K562 (cell line): ENCODE measurements around the gene F2RL2. TPM values are rescaled to one million over a fixed set of nuclear protein-coding genes. Genes with fewer than 3 reads are reported as not detected.

Experiments
- ATAC-seq: fragments of 200-7000 bp; cut with Tn5 transposase; 3 replicates; pipeline ENCODE4 v1.9.1; 2020; ENCODE audit warnings: moderate library complexity
- BruUV-seq: library from RNA; stranded (reverse); fragments of 400-500 nt; replicated peaks from 2 replicates; lab custom pipeline; 2021; lab: Mats Ljungman, UMichigan
- CTCF ChIA-PET: fragments of 300-600 bp; formaldehyde crosslinking; extraction: SDS; loops from one replicate; lab custom pipeline; 2021; ENCODE audit warnings: low intra/inter-chr PET ratio; lab: Yijun Ruan, JAX
- POLR2A ChIA-PET: fragments of 300-600, 350-650 bp; sonication (Branson Sonifier 250); formaldehyde crosslinking; extraction: SDS; loops from one replicate; lab custom pipeline; 2021; ENCODE audit warnings: antibody characterized with exemption, inconsistent platforms; lab: Yijun Ruan, JAX
- DNase-seq, 4 experiments: peaks; one replicate each; pipeline versions ENCODE4 v3.0.0 to v3.0.0-alpha.2; 2011 to 2018; ENCODE audit warnings: low spot score in 3 of 4, mixed read lengths in 3 of 4; ENCODE audit errors: extremely low read depth in 1 of 4
- FAIRE-seq: peaks from 2 replicates; lab custom pipeline; 2011; peaks lifted over from hg19 to GRCh38; lab: Jason Lieb, UNC
- H2AFZ ChIP-seq: 2 replicates; pipeline ENCODE4 v1.6.0; 2011; ENCODE audit warnings: low read depth, low read length, control low read depth, inconsistent platforms
- H3K27ac ChIP-seq: fragments of 200-600 bp; 3 replicates; pipeline ENCODE4 v1.8.0; 2011; ENCODE audit warnings: low read depth, mild to moderate bottlenecking, control low read depth, inconsistent platforms, low read length, moderate library complexity, mixed read lengths; ENCODE audit errors: extremely low read depth
- H3K27me3 ChIP-seq, 2 experiments: fragments of 300-600 bp in 1 of 2; 2 replicates in 1 of 2; 3 replicates in 1 of 2; pipeline versions ENCODE4 v1.6.0 to v1.8.0; 2011; ENCODE audit warnings: inconsistent platforms in 2 of 2, low read length in 2 of 2, mild to moderate bottlenecking in 1 of 2, mixed read lengths in 1 of 2, moderate library complexity in 1 of 2; ENCODE audit not compliant: control insufficient read depth in 2 of 2, insufficient read depth in 2 of 2
- H3K36me3 ChIP-seq: fragments of 300-600 bp; 3 replicates; pipeline ENCODE4 v1.8.0; 2011; ENCODE audit warnings: mild to moderate bottlenecking, low read length, inconsistent platforms; ENCODE audit not compliant: control insufficient read depth, insufficient read depth
- H3K4me1 ChIP-seq, 2 experiments: fragments of 200-600 bp in 1 of 2; replicated peaks in 1 of 2; 2 replicates in 1 of 2; 3 replicates in 1 of 2; pipeline versions ENCODE4 v1.5.1 to v1.8.0; 2011; ENCODE audit warnings: inconsistent platforms in 2 of 2, low read length in 2 of 2, mild to moderate bottlenecking in 1 of 2, mixed read lengths in 1 of 2, moderate library complexity in 1 of 2; ENCODE audit not compliant: control insufficient read depth in 2 of 2, insufficient read depth in 2 of 2
- H3K4me2 ChIP-seq: 2 replicates; pipeline ENCODE4 v1.6.1; 2011; ENCODE audit warnings: low read length, control low read depth, inconsistent platforms, mixed read lengths; ENCODE audit not compliant: insufficient read depth
- H3K4me3 ChIP-seq: fragments of 200-600 bp; sonication (generic), shearing (Covaris generic); 2 replicates; pipeline ENCODE4 v1.5.1; 2016; ENCODE audit warnings: control low read depth, inconsistent platforms
- H3K79me2 ChIP-seq: fragments of 200-600 bp; 3 replicates; pipeline ENCODE4 v1.8.0; 2011; ENCODE audit warnings: low read length, inconsistent platforms; ENCODE audit not compliant: control insufficient read depth, insufficient read depth
- H3K9ac ChIP-seq, 2 experiments: 2 replicates each; pipeline versions ENCODE4 v1.6.0 to v1.6.1; 2011; ENCODE audit warnings: low read depth in 2 of 2, low read length in 2 of 2, control low read depth in 1 of 2, inconsistent platforms in 1 of 2, mild to moderate bottlenecking in 1 of 2, mixed read lengths in 1 of 2; ENCODE audit not compliant: insufficient read depth in 1 of 2
- H3K9me1 ChIP-seq: one replicate; pipeline ENCODE4 v1.6.0; 2011; ENCODE audit warnings: inconsistent platforms, mild to moderate bottlenecking, low read length, moderate library complexity; ENCODE audit not compliant: control insufficient read depth, insufficient read depth
- H3K9me3 ChIP-seq: replicated peaks from 2 replicates; pipeline ENCODE4 v1.5.1; 2011; ENCODE audit warnings: low read depth, low read length, inconsistent platforms; ENCODE audit not compliant: control insufficient read depth, insufficient read depth
- H4K20me1 ChIP-seq: replicated peaks from 2 replicates; pipeline ENCODE4 v1.6.1; 2011; ENCODE audit warnings: low read length, inconsistent platforms, mixed read lengths; ENCODE audit not compliant: control insufficient read depth, insufficient read depth
- CC2D1A ChIP-seq: fragments of 450-650 bp; IDR thresholded peaks from 2 replicates; pipeline ENCODE4 v1.6.1; 2017; ENCODE audit warnings: mild to moderate bottlenecking
- CGGBP1 ChIP-seq: fragments of 250-450 bp; sonication (Bioruptor Pico); IDR thresholded peaks from 2 replicates; pipeline ENCODE4 v1.9.0; 2021; ENCODE audit warnings: mild to moderate bottlenecking
- ESRRB ChIP-seq: fragments of 250-450 bp; sonication (Bioruptor Pico); IDR thresholded peaks from 2 replicates; pipeline ENCODE4 v1.5.0; 2020; ENCODE audit warnings: mild to moderate bottlenecking, moderate library complexity, borderline replicate concordance
- HMBOX1 ChIP-seq: sonication (generic); IDR thresholded peaks from 2 replicates; pipeline ENCODE4 v1.6.1; 2016
- MAZ ChIP-seq, 2 experiments: fragments of 450-650 bp in 1 of 2; sonication (generic) in 1 of 2; formaldehyde crosslinking; IDR thresholded peaks in 1 of 2; conservative IDR thresholded peaks in 1 of 2; 2 replicates each; pipeline versions ENCODE4 v1.4.0 to v1.5.0; 2020; ENCODE audit warnings: mild to moderate bottlenecking in 1 of 2, missing genetic modification reagents in 1 of 2
- MTF1 ChIP-seq: fragments of 250-450 bp; sonication (Bioruptor Pico); IDR thresholded peaks from 2 replicates; pipeline ENCODE4 v1.9.0; 2021; ENCODE audit warnings: moderate library complexity, mild to moderate bottlenecking, inconsistent platforms, borderline replicate concordance
- PPARD ChIP-seq: fragments of 250-450 bp; sonication (Bioruptor Pico); IDR thresholded peaks from 2 replicates; pipeline ENCODE4 v1.8.0; 2022; ENCODE audit warnings: inconsistent platforms, mild to moderate bottlenecking, moderate library complexity
- RB1 ChIP-seq: fragments of 450-650 bp; IDR thresholded peaks from 2 replicates; pipeline ENCODE4 v1.6.1; 2017; ENCODE audit warnings: low read depth, mild to moderate bottlenecking
- TGIF2 ChIP-seq: sonication (generic); formaldehyde crosslinking; IDR thresholded peaks from 2 replicates; pipeline ENCODE4 v1.8.1; 2022; ENCODE audit warnings: mild to moderate bottlenecking, missing genetic modification reagents, moderate library complexity
- YBX1 ChIP-seq: fragments of 450-650 bp; IDR thresholded peaks from 2 replicates; pipeline ENCODE4 v1.7.1; 2016; ENCODE audit warnings: mild to moderate bottlenecking
- ZNF217 ChIP-seq: sonication (generic); formaldehyde crosslinking; IDR thresholded peaks from 2 replicates; pipeline ENCODE4 v1.8.0; 2022; ENCODE audit warnings: mild to moderate bottlenecking, missing genetic modification reagents
- ZNF274 ChIP-seq: IDR thresholded peaks from 2 replicates; pipeline ENCODE4 v1.6.1; 2011; ENCODE audit warnings: low read depth, mild to moderate bottlenecking, low read length, moderate library complexity, borderline replicate concordance
- ZNF282 ChIP-seq: sonication (generic); formaldehyde crosslinking; IDR thresholded peaks from 2 replicates; pipeline ENCODE4 v1.8.1; 2023; ENCODE audit warnings: missing genetic modification reagents
- ZNF75A ChIP-seq: fragments of 450-650 bp; formaldehyde crosslinking; IDR thresholded peaks from 2 replicates; pipeline ENCODE4 v1.4.0; 2020; ENCODE audit warnings: mild to moderate bottlenecking
- WGBS: fragments of 100-300 bp; shearing (Covaris generic); methylation state at CpG from one replicate; pipeline ENCODE4 v1.1.6; 2016; ENCODE audit warnings: low coverage, mixed read lengths; ENCODE audit not compliant: insufficient coverage; ENCODE audit errors: missing lambda C conversion rate; 5-methylcytosine and 5-hydroxymethylcytosine counted together
- in situ Hi-C: fragments of 300-500 bp; cut with MboI; formaldehyde crosslinking; loops from 4 replicates; pipeline ENCODE4 v1.15.0; 2018; ENCODE audit warnings: inconsistent platforms, mixed read lengths
- intact Hi-C: fragments of 100-400 bp; cut with micrococcal nuclease; formaldehyde crosslinking; loops from 2 replicates; pipeline ENCODE4 v1.14.2; 2022
- polyA plus RNA-seq, 8 experiments: library from polyadenylated mRNA; depleted of rRNA in 4 of 8; stranded (reverse) in 5 of 8; unstranded in 3 of 8; fragments of >200 nt; fragmentation: Nextera tagmentation in 2 of 8; fragmentation: Illumina TruSeq in 1 of 8; extraction: Ambion mirVana in 2 of 8; extraction: Trizol in 1 of 8; gene quantifications; 2 replicates each; pipeline versions ENCODE4 v1.2.1 to v1.2.3, GENCODE V29; 2011 to 2014; ENCODE audit warnings: inconsistent platforms in 1 of 8, missing spikeins in 1 of 8
- total RNA-seq, 7 experiments: library from RNA; depleted of rRNA in 6 of 7; stranded (reverse); fragments of >200 nt in 6 of 7; fragmentation: Illumina TruSeq in 2 of 7; extraction: Trizol in 2 of 7; gene quantifications; 2 replicates each; pipeline versions ENCODE4 v1.2.1 to v1.2.3, GENCODE V29; 2011 to 2021; ENCODE audit warnings: low replicate concordance in 1 of 7

The F2RL2 gene
- total and polyA plus RNA-seq, 9 of the 15 experiments (the other 6 are each of a cell fraction or from before 2014, with no cell fraction given): 0.03 to 0.12 (median 0.06) TPM; not detected in 3

GRCh38 chr5:76576996-76577395 is 46.2 kb downstream of the F2RL2 start:
- no peak overlapping the region for H3K27ac ChIP-seq
- no peaks in the 10 kb centered on the region for H3K27me3 ChIP-seq
- intact Hi-C loops: no loop called here
- DNase-seq (no peak), FAIRE-seq (no peak), ATAC-seq (no peak)
- no TSS peak for BruUV-seq
- H3K4me1 ChIP-seq: peaks cover 0 to 1% of the 10 kb centered on the region in 2 experiments; a peak in 1 of 5 replicates
- no peak overlapping the region for H3K4me3 ChIP-seq
- ChIA-PET POLR2A (interaction anchor here (1.4 kb wide), 1 partner anchor 12 kb away, joined by 3 read pairs; no protein-coding TSS in a partner anchor), CTCF (no interaction called here)
- H3K9me3 ChIP-seq: no peaks in the 10 kb centered on the region
- no peaks in the 10 kb centered on the region; the same call in 2 of the 3 replicates for H3K36me3 ChIP-seq
- H3K4me2 ChIP-seq: no peak overlapping the region
- H3K79me2 ChIP-seq: no peaks in the 10 kb centered on the region
- H3K9me1 ChIP-seq: no peaks in the 10 kb centered on the region
- no peak overlapping the region for H2AFZ ChIP-seq
- 0 out of 2 replicates have a peak, but pooled peaks have one; percentile 19 for TF ChIP-seq HMBOX1
- no peak for TF ChIP-seq TGIF2 (CRISPR knock-in tag)
- in situ Hi-C loops: no loop called here
- no peak overlapping the region for H3K9ac ChIP-seq
- WGBS: 79% methylated on average over 4 of the region's 4 CpGs
- H4K20me1 ChIP-seq: no peaks in the 10 kb centered on the region

GRCh38 chr5:76576450-76576849 is 46.8 kb downstream of the F2RL2 start:
- no peaks in the 10 kb centered on the region for H3K9me1 ChIP-seq
- CTCF ChIA-PET: no interaction called here
- no peak overlapping the region for H3K27ac ChIP-seq
- FAIRE-seq (no peak), DNase-seq (no peak), ATAC-seq (no peak)
- intact Hi-C loops: no loop called here
- POLR2A ChIA-PET: interaction anchor here (1.4 kb wide), 1 partner anchor 11 kb away, joined by 3 read pairs; no protein-coding TSS in a partner anchor
- H3K9me3 ChIP-seq: no peaks in the 10 kb centered on the region
- no peaks in the 10 kb centered on the region for H3K4me1 ChIP-seq
- no peaks in the 10 kb centered on the region for H3K27me3 ChIP-seq
- no peaks in the 10 kb centered on the region; the same call in 2 of the 3 replicates for H3K36me3 ChIP-seq
- no peak overlapping the region for H2AFZ ChIP-seq
- no peaks in the 10 kb centered on the region for H3K79me2 ChIP-seq
- no TSS peak for BruUV-seq
- TF ChIP-seq CGGBP1 (no peak), ZNF274 (no peak), PPARD (CRISPR knock-in tag) (no peak), ZNF282 (no peak), CC2D1A (no peak), ZNF217 (CRISPR knock-in tag) (no peak), RB1 (no peak), YBX1 (no peak), MTF1 (no peak), ESRRB (CRISPR knock-in tag) (no peak), MAZ (CRISPR knock-in tag; conservative IDR thresholded peaks at IDR 0.05 in 1 of 2, IDR thresholded peaks at IDR 0.05 in 1 of 2) (no peak), ZNF75A (CRISPR knock-in tag) (no peak)
- TF ChIP-seq, all 486 proteins: peak for 0
- Histone ChIP-seq H3K9ac (no peak overlapping the region), H3K4me2 (no peak overlapping the region), H3K4me3 (no peak overlapping the region), H4K20me1 (no peaks in the 10 kb centered on the region)
- in situ Hi-C loops: no loop called here
